ENCODE measurements around the gene GOLGA1.

The GOLGA1 gene

GRCh38 chr9:124880501-124880900 lies 60.4 kb downstream of the GOLGA1 start:
- DNase-seq: no peak

DNA sequence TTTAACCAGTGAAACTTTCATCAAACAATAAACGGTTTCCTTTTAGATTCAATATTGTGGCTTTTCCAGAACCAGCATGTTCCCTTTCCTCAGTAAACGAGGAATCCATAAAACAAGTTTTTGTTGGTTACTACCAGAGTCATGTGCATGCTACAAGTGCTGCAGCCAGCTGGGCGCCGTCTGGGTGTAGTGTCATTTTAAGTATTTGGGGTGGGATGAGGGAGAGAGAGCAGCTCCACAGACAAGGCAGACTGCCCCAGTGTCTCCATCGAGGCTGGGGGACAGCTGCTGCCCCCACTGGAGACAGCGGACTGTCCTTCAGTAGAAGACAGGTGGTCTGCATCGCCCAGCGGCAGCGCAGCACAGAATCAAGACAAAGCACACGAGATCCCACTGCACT lies 61.7 kb downstream of the GOLGA1 start:
- no peak for DNase-seq

- no peak for DNase-seq
Observed at GRCh38 chr9:124878518-124878917, 62.4 kb downstream of the GOLGA1 start.

DNA sequence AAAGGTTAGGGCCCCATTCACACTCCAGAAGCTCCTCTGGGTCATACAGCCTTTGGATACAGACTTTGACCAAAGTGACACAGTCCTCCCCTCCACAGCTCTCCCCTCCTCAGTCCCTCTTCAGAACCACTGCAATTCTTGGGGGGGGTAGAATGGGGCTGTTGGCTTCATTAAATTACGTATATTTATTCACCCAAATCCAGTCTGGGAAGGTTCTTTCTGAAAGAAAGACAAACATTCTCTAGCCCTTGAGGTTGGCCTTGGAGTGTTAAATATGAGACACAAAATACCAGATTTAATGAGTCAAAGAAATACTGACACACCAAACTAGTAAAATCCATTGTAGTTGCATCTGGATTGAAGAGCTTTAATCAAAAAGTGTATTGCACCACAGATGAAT lies 62.9 kb downstream of the GOLGA1 start:
- no peak for DNase-seq

GRCh38 chr9:124877021-124877782 lies 63.7 kb downstream of the GOLGA1 start:
- peak; percentile 64 for DNase-seq

DNA sequence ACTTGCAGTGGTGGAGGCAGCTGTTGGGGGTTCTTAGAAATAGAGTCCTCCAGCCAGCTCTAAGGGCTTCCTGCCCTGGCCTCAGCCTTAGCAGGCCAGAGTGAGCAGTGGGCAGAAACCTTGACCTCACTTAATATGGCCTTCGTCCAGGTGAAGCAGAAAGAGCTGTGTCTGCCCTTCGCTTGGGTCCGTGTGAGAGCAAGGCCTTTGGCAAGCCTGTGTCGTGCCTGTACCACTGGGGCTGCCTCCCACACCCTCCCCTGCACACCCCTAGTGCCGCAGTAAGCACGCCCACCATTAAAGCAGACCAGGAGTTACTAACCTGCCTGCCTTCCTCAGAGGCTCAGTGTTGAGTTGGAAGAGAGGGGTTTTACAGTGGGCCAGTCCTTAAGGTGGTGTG lies 65.4 kb downstream of the GOLGA1 start:
- no peak for DNase-seq

GRCh38 chr9:124873664-124874063 lies 67.2 kb downstream of the GOLGA1 start:
- DNase-seq: no peak

GRCh38 chr9:124871156-124871561 lies 69.7 kb downstream of the GOLGA1 start:
- no peak for DNase-seq

- DNase-seq: no peak
Observed at GRCh38 chr9:124870723-124871122, 70.2 kb downstream of the GOLGA1 start.

GRCh38 chr9:124869986-124870560 lies 70.8 kb downstream of the GOLGA1 start:
- DNase-seq: no peak

GRCh38 chr9:124869466-124869985 lies 71.4 kb downstream of the GOLGA1 start:
- no peak for DNase-seq

DNA sequence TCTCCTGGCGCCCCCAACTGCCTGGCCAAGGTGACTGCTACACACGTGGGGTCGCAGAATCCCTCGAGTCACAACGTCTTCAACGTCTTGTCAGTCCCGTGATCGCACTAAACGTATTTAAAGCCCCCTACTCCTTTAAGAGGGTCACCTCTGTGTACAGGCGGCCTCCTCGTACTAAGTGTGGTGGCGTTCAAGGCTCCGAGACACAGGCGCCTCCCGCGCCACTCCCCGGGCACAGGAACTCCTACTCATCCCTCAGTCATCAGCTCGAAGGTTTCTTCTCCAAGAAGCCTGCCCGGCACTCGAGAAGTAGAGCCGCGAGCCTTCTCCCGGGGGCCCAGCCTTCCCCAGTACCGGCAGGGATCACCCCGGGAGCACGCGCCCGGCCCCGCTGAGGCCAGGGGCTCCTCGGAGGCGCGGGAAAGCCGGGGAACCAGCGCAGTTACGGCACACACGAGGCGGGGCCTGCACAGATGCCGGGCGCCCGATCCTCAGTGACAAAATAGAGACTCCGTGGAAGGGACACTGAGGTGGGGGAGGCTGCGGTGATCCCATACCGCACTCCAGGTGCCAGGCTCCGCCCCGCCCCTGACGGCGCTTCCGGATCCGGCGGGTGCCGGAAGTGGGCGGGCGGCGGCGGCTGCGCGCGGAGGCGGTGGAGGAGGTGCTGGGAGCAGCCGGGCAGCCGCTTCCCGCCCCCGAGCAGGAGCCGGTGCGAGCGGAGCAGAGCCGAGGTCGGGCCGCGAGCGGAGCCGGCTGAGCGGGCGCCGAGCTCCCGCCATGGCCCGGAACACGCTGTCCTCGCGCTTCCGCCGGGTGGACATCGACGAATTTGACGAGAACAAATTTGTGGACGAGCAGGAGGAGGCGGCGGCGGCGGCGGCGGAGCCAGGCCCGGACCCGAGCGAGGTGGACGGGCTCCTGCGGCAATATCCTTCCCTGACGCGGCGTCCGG lies 72.1 kb downstream of the GOLGA1 start:
- DNase-seq: peak; percentile 79

GRCh38 chr9:124863371-124863871 lies 77.5 kb downstream of the GOLGA1 start:
- no peak for DNase-seq

- peak; percentile 91 for DNase-seq
Observed at GRCh38 chr9:124861342-124862229, 79.3 kb downstream of the GOLGA1 start, which contains the start of the genes ARPC5L and RPL35. TSS of gene ARPC5L (plus strand) at chr9:124862130. CDS start at chr9:124869291, 7,161 bp downstream. TSS of gene RPL35 (minus strand) at chr9:124861957. CDS start at chr9:124861912, 45 bp downstream.

DNA sequence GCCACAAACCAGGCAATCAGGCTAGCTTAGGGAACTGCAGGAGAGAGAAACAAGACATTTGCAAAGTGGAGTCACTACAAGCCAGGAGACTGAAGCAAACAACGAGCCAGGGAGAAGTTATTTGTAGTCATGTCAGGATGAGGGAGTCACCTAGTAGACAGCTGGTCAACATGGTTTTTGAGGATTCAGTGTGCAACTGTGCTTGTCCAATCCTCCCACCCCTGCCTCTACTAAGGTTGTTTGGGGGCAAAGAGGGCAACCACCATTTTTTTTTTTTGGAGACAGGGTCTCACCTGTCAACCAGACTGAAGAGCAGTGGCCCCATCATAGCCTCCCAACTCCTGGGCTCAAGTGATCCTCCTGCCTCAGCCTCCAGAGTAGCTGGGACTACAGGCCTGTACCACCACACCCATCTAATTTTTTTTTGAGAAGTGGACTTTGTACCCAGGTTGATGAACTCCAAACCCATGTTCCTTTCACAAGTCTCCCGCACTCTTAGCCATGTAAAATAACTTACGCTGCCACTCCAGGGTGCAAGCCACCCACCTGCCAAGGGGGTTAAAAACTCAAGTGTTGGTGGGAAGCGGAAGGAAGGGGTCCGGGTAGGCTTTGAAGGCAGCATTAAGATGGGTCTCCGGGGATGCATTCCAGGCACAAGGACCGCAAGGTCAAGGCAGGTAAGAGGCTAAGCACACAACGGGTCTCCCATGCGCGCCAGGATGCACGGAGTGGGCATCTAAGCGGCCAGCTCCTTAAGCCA lies 80.1 kb downstream of the GOLGA1 start:
- no peak for DNase-seq

- no peak for DNase-seq
Observed at GRCh38 chr9:124859803-124860581, 80.9 kb downstream of the GOLGA1 start.

DNA sequence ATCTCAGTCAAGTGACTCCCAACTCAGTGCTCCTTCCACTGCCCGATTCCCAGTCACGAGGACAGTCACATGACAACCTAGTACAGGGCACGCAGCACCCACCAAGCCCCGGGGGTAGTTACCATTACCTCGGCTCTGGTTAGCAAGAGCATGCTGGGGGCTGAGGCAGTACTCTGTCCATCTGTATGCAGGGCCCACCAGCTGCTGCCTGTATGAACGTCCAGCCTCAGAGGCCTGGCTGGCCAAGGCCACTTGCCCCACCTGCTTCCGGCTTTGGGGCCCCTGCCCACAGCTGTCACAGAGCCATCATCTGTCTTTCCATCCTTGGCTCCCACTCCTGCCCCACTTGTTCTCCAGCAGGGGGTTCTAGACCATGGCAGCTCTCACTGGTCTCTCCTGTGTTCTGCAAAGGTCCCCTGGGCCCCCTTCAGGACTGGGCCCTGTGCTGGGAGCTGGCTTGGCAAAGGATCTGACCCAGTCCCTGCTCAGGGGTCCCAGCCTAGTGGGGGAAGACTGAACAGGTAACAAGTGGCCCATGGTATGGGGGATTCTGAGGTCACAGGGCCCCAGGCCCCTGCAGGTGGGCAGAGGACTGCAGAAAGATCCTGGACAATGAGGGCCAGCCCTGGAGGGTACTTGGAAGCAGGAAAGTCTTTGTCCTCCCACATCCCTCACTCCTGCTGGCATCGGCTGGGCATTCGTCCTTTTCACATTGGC lies 82.4 kb downstream of the GOLGA1 start:
- DNase-seq: no peak

GRCh38 chr9:124857533-124858162 lies 83.2 kb downstream of the GOLGA1 start:
- DNase-seq: no peak
